A549 treated with Mapracorat at 1 μM for 4 hours (cell line): ENCODE results near the gene HSF2BP. TPM values are rescaled to one million over a fixed set of nuclear protein-coding genes. Genes with fewer than 3 reads are reported as not detected.

ENCODE experiments used
- total RNA-seq: library from RNA; stranded (reverse); fragments of 200-300 nt; extraction: Qiagen RNA extraction; gene quantifications from 5 replicates; pipeline ENCODE4 v1.2.3, GENCODE V29; 2022

HSF2BP gene
- 1.7 to 2.7 TPM (median 1.9 TPM) in 5 replicates for total RNA-seq

DNA sequence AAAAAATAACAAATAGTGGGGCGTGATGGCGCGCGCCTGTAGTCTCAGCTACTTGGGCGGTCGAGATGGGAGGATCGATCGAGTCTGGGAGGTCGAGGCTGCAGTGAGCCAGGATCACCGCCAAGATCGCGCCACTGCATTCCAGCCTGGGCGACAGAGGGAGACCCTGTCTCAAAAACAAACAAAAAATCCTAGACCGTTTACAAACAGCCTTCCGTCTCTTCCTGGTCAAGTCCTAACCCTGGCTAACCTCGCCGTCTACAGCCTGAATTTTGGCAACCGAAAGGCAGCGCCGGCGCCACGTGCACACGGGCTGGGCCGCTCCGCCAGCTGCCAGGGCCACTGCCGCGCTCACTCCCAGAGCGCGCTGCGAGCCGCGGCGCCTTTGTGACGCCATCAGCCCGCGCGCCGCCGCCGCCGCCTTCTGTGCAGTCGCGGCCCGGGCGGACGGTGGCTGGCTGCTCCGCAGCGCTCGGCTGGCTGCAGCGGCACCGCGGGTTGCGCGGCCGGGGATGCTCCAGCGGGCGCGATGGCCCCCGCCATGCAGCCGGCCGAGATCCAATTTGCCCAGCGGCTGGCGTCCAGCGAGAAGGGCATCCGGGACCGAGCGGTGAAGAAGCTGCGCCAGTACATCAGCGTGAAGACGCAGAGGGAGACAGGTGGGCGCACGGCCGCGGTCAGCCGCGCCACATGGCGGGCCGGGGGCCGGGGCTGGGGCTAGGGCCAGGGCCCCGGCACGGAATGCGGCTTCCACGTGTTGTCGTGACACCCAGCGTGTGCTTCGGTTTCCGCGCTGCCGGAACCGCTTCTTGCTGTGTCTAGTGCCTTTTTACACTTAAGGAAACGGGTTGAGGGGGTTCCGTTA is at the start of gene HSF2BP, which contains the start of gene RRP1B:
TSS of gene HSF2BP (minus strand) at position 353 of the 865 bp plus-strand sequence. CDS start 1,392 bp downstream, outside the sequence.
TSS of gene RRP1B (plus strand) at position 425 of the 865 bp plus-strand sequence. CDS start at position 530, 105 bp downstream.

Other genes with a start within 250 kb of the HSF2BP start
- 12.1 to 19.5 TPM (median 16.2 TPM) in 5 replicates for gene SIK1, start 232.4 kb downstream of the HSF2BP start, total RNA-seq
- 36.4 to 39.8 TPM (median 37.3 TPM) in 5 replicates for gene RRP1B, start 72 bp upstream of the HSF2BP start, total RNA-seq
- 226 to 342 TPM (median 319 TPM) in 5 replicates for gene PDXK, start 59.6 kb upstream of the HSF2BP start, total RNA-seq
- gene CSTB, start 116.8 kb upstream of the HSF2BP start, total RNA-seq: 86.1 to 105 TPM (median 88.0 TPM) in 5 replicates
- gene RRP1, start 130.1 kb upstream of the HSF2BP start, total RNA-seq: 34.7 to 37.3 TPM (median 35.7 TPM) in 5 replicates
- gene AGPAT3, start 205.7 kb upstream of the HSF2BP start, total RNA-seq: 16.4 to 26.5 TPM (median 24.6 TPM) in 5 replicates